ENCODE results near the gene ADAMTS10. TPM values are rescaled to one million over a fixed set of nuclear protein-coding genes. Genes with fewer than 3 reads are reported as not detected.

The ADAMTS10 gene
- polyA plus RNA-seq, 1 donor from 2014 or later: not detected

GRCh38 chr19:8537099-8537498, 73.4 kb downstream of the ADAMTS10 start:
- no peaks in the 10 kb centered on the region for H3K9me3 Mint-ChIP-seq
- H3K4me3 Mint-ChIP-seq: no peak overlapping the region
- H3K27me3 Mint-ChIP-seq: no peaks in the 10 kb centered on the region
- peaks cover 14% of the 10 kb centered on the region for H3K36me3 Mint-ChIP-seq
- H3K27ac Mint-ChIP-seq: no peak overlapping the region
- H3K4me1 Mint-ChIP-seq: peaks cover 0 to 2% (median 0%) of the 10 kb centered on the region in 3 donors

GRCh38 chr19:8536282-8536681, 74.2 kb downstream of the ADAMTS10 start:
- Mint-ChIP-seq H3K4me3 (no peak overlapping the region), H3K27me3 (no peaks in the 10 kb centered on the region), H3K36me3 (peaks cover 16% of the 10 kb centered on the region), H3K9me3 (no peaks in the 10 kb centered on the region), H3K4me1 (no peaks in the 10 kb centered on the region), H3K27ac (no peak overlapping the region)

GRCh38 chr19:8532225-8532624, 78.3 kb downstream of the ADAMTS10 start:
- no peak overlapping the region for H3K4me3 Mint-ChIP-seq
- no peaks in the 10 kb centered on the region for H3K27me3 Mint-ChIP-seq
- H3K9me3 Mint-ChIP-seq: no peaks in the 10 kb centered on the region
- peaks cover 17% of the 10 kb centered on the region for H3K36me3 Mint-ChIP-seq
- peaks cover 0 to 2% (median 0%) of the 10 kb centered on the region in 3 donors for H3K4me1 Mint-ChIP-seq
- H3K27ac Mint-ChIP-seq: peak overlapping the region in 1 of 3 donors; percentile 65

- Mint-ChIP-seq H3K27ac (no peak overlapping the region), H3K9me3 (no peaks in the 10 kb centered on the region), H3K36me3 (peaks cover 16% of the 10 kb centered on the region), H3K4me3 (no peak overlapping the region), H3K27me3 (no peaks in the 10 kb centered on the region), H3K4me1 (peaks cover 0 to 2% (median 0%) of the 10 kb centered on the region in 3 donors)
Measured at GRCh38 chr19:8531470-8531869, 79.0 kb downstream of the ADAMTS10 start.

Other genes with a start within 250 kb of the ADAMTS10 start
- not detected for gene ANGPTL4, start 246.6 kb downstream of the ADAMTS10 start, polyA plus RNA-seq
- gene RAB11B, start 220.4 kb downstream of the ADAMTS10 start, polyA plus RNA-seq: 96.8 TPM
- gene MARCHF2, start 197.4 kb downstream of the ADAMTS10 start, polyA plus RNA-seq: 35.9 TPM
- 210 TPM for gene HNRNPM, start 165.7 kb downstream of the ADAMTS10 start, polyA plus RNA-seq
- not detected for gene PRAM1, start 108.1 kb downstream of the ADAMTS10 start, polyA plus RNA-seq
- gene ZNF414, start 96.5 kb downstream of the ADAMTS10 start, polyA plus RNA-seq: 22.2 TPM
- 40.9 TPM for gene MYO1F, start 33.3 kb downstream of the ADAMTS10 start, polyA plus RNA-seq
- gene NFILZ, start 19.9 kb upstream of the ADAMTS10 start, polyA plus RNA-seq: not detected
- not detected for gene ACTL9, start 88.1 kb upstream of the ADAMTS10 start, polyA plus RNA-seq
- gene OR2Z1, start 110.9 kb upstream of the ADAMTS10 start, polyA plus RNA-seq: not detected
- 7.9 TPM for gene ZNF558, start 221.6 kb upstream of the ADAMTS10 start, polyA plus RNA-seq
- not detected for gene MBD3L1, start 221.7 kb upstream of the ADAMTS10 start, polyA plus RNA-seq

Measured in IgD-negative memory B cell (primary cell).